Panc1 (cell line): ENCODE measurements around the gene ALLC. TPM values are rescaled to one million over a fixed set of nuclear protein-coding genes. Genes with fewer than 3 reads are reported as not detected.

Experiments used
- ATAC-seq: fragments of 200-7000 bp; cut with Tn5 transposase; 2 replicates; pipeline ENCODE4 v1.9.1; 2020; ENCODE audit warnings: mild to moderate bottlenecking, moderate library complexity
- BruUV-seq: library from RNA; stranded (reverse); fragments of 400-500 nt; replicated peaks from 2 replicates; lab custom pipeline; 2021; lab: Mats Ljungman, UMichigan
- CTCF ChIA-PET: fragments of 300-600 bp; sonication (Branson Sonifier 250); formaldehyde crosslinking; loops from one replicate; lab custom pipeline; 2022; ENCODE audit warnings: antibody characterized with exemption; lab: Charles Lee
- POLR2A ChIA-PET: fragments of 300-600 bp; sonication (Branson Sonifier 250); formaldehyde crosslinking; loops from one replicate; lab custom pipeline; 2022; ENCODE audit warnings: antibody characterized with exemption; lab: Charles Lee
- DNase-seq: peaks from one replicate; pipeline ENCODE4 v3.0.0-alpha.2; 2010; ENCODE audit warnings: low read depth, low spot score
- H3K27ac ChIP-seq: 2 replicates; pipeline ENCODE4 v1.5.1; 2011; ENCODE audit warnings: mild to moderate bottlenecking, low read length, inconsistent platforms
- H3K27me3 ChIP-seq: fragments of 200-500 bp; sonication (Bioruptor generic); 2 replicates; pipeline ENCODE4 v1.6.0; 2014; ENCODE audit warnings: low read length, inconsistent platforms; ENCODE audit not compliant: control insufficient read depth, insufficient read depth
- H3K36me3 ChIP-seq: fragments of 200-500 bp; sonication (Bioruptor generic); 2 replicates; pipeline ENCODE4 v1.5.1; 2014; ENCODE audit warnings: inconsistent platforms, mild to moderate bottlenecking, low read length, moderate library complexity; ENCODE audit not compliant: control insufficient read depth, insufficient read depth
- H3K4me1 ChIP-seq: 2 replicates; pipeline ENCODE4 v1.5.1; 2011; ENCODE audit warnings: inconsistent platforms, mild to moderate bottlenecking, low read length, moderate library complexity; ENCODE audit not compliant: control insufficient read depth, insufficient read depth
- H3K4me3 ChIP-seq, 2 experiments: 2 replicates each; pipeline ENCODE4 v1.5.1; 2011 to 2012; ENCODE audit warnings: low read depth in 2 of 2, low read length in 2 of 2, mild to moderate bottlenecking in 2 of 2, inconsistent platforms in 1 of 2, moderate library complexity in 1 of 2
- H3K9me3 ChIP-seq: fragments of 200-500 bp; sonication (Bioruptor generic); 2 replicates; pipeline ENCODE4 v1.5.1; 2014; ENCODE audit warnings: low read depth, mild to moderate bottlenecking, inconsistent platforms, low read length, moderate library complexity; ENCODE audit not compliant: control insufficient read depth, insufficient read depth
- CTCF ChIP-seq: fragments of 450-650 bp; IDR thresholded peaks from 2 replicates; pipeline ENCODE4 v1.5.1; 2017; ENCODE audit warnings: mild to moderate bottlenecking
- POLR2AphosphoS5 ChIP-seq: IDR thresholded peaks from 2 replicates; pipeline ENCODE4 v1.6.1; 2012; ENCODE audit warnings: mild to moderate bottlenecking, low read depth, low read length, moderate library complexity
- REST ChIP-seq, 2 experiments: IDR thresholded peaks; 2 replicates each; pipeline ENCODE4 v1.6.1; 2011 to 2012; ENCODE audit warnings: low read depth in 2 of 2, control low read depth in 1 of 2, low read length in 1 of 2, mild to moderate bottlenecking in 1 of 2, moderate library complexity in 1 of 2; ENCODE audit not compliant: insufficient read depth in 1 of 2
- SIN3A ChIP-seq: IDR thresholded peaks from 2 replicates; pipeline ENCODE4 v1.6.1; 2012; ENCODE audit warnings: low read depth, mild to moderate bottlenecking, low read length, moderate library complexity, borderline replicate concordance; ENCODE audit not compliant: insufficient read depth
- TCF7L2 ChIP-seq: IDR thresholded peaks from 2 replicates; pipeline ENCODE4 v1.6.1; 2011; ENCODE audit warnings: mild to moderate bottlenecking, low read depth, low read length, inconsistent platforms
- in situ Hi-C: cut with HindIII; loops from 2 replicates; pipeline ENCODE4 v1.10.0; 2016; ENCODE audit warnings: low sequenced_read_pairs, low pct_unique_long_range_greater_than_20kb
- intact Hi-C: fragments of 100-400 bp; cut with micrococcal nuclease; formaldehyde crosslinking; loops from one replicate; pipeline ENCODE4 v1.10.0; 2022; ENCODE audit not compliant: unreplicated experiment
- total RNA-seq: library from RNA; stranded (reverse); gene quantifications from one replicate; pipeline ENCODE4 v1.2.1, GENCODE V29; 2021; ENCODE audit not compliant: unreplicated experiment

ALLC gene
- total RNA-seq, 1 experiment from 2014 or later: not detected

- H3K36me3 ChIP-seq: no peaks in the 10 kb centered on the region
- no peak for ATAC-seq
- BruUV-seq: no TSS peak
- H3K4me1 ChIP-seq: no peaks in the 10 kb centered on the region
- intact Hi-C loops: no loop called here
- POLR2A ChIA-PET: no interaction called here
- no peak overlapping the region for H3K27ac ChIP-seq
- H3K4me3 ChIP-seq: no peak overlapping the region
- TF ChIP-seq TCF7L2 (no peak), CTCF (no peak), POLR2AphosphoS5 (no peak), REST (IDR thresholded peaks at IDR 0.05; ENCODE audit: insufficient read depth in 1 of 2, low read depth in 2 of 2, low read length in 1 of 2) (no peak), SIN3A (no peak)
- CTCF ChIA-PET: no interaction called here
- H3K9me3 ChIP-seq: no peaks in the 10 kb centered on the region
- DNase-seq: no peak
- peaks cover 4% of the 10 kb centered on the region; the same call in 1 of the 2 replicates for H3K27me3 ChIP-seq
- in situ Hi-C loops: no loop called here
Measured at GRCh38 chr2:3641181-3641580, 16.8 kb upstream of the ALLC start.

- DNase-seq: no peak
- H3K4me1 ChIP-seq: no peaks in the 10 kb centered on the region
- no TSS peak for BruUV-seq
- no peaks in the 10 kb centered on the region for H3K36me3 ChIP-seq
- in situ Hi-C loops (no loop called here), intact Hi-C loops (no loop called here)
- 0 out of 2 replicates have a peak, but pooled peaks have one; percentile 26 for ATAC-seq
- CTCF ChIA-PET: interaction anchor here (0.8 kb wide), 1 partner anchor 55 kb away, joined by 6 read pairs; no protein-coding TSS in a partner anchor
- H3K4me3 ChIP-seq: no peak overlapping the region
- H3K27me3 ChIP-seq: peaks cover 4% of the 10 kb centered on the region; the same call in 1 of the 2 replicates
- H3K9me3 ChIP-seq: no peaks in the 10 kb centered on the region
- no peak for TF ChIP-seq SIN3A
- no peak overlapping the region for H3K27ac ChIP-seq
- POLR2A ChIA-PET: no interaction called here
Measured at GRCh38 chr2:3641841-3642421, 16.1 kb upstream of the ALLC start.

GRCh38 chr2:3642521-3643215 lies 15.3 kb upstream of the ALLC start:
- H3K36me3 ChIP-seq: no peaks in the 10 kb centered on the region
- BruUV-seq: no TSS peak
- CTCF ChIA-PET: interaction anchor here (0.8 kb wide), 1 partner anchor 55 kb away, joined by 6 read pairs; no protein-coding TSS in a partner anchor
- intact Hi-C loops (no loop called here), in situ Hi-C loops (no loop called here)
- no peaks in the 10 kb centered on the region for H3K27me3 ChIP-seq
- no peak for TF ChIP-seq CTCF
- no peak for TF ChIP-seq SIN3A
- TF ChIP-seq POLR2AphosphoS5: no peak
- no peak for TF ChIP-seq TCF7L2
- no peak for TF ChIP-seq REST (IDR thresholded peaks at IDR 0.05; ENCODE audit: insufficient read depth in 1 of 2, low read depth in 2 of 2, low read length in 1 of 2)
- no peaks in the 10 kb centered on the region for H3K4me1 ChIP-seq
- POLR2A ChIA-PET: no interaction called here
- no peaks in the 10 kb centered on the region for H3K9me3 ChIP-seq
- DNase-seq (no peak), ATAC-seq (no peak)
- H3K4me3 ChIP-seq: no peak overlapping the region
- no peak overlapping the region for H3K27ac ChIP-seq
